Endothelial cell (in vitro differentiated cells): ENCODE data around the gene IQCM. TPM values are rescaled to one million over a fixed set of nuclear protein-coding genes. Genes with fewer than 3 reads are reported as not detected.

Source experiments
- DNase-seq: peaks from one replicate; pipeline ENCODE4 v3.0.0; 2021; ENCODE audit warnings: low spot score
- H3K27ac Mint-ChIP-seq: one replicate; pipeline ENCODE4 v1.8.0; 2021; ENCODE audit warnings: mixed read lengths, inconsistent platforms; ENCODE audit not compliant: unreplicated experiment
- H3K27me3 Mint-ChIP-seq: one replicate; pipeline ENCODE4 v1.8.0; 2021; ENCODE audit warnings: mild to moderate bottlenecking, moderate library complexity, mixed read lengths, inconsistent platforms; ENCODE audit not compliant: unreplicated experiment
- H3K36me3 Mint-ChIP-seq: one replicate; pipeline ENCODE4 v1.8.0; 2021; ENCODE audit warnings: mild to moderate bottlenecking, low read depth, mixed read lengths, inconsistent platforms; ENCODE audit not compliant: unreplicated experiment
- H3K4me1 Mint-ChIP-seq: one replicate; pipeline ENCODE4 v1.8.0; 2021; ENCODE audit warnings: mild to moderate bottlenecking, mixed read lengths, inconsistent platforms; ENCODE audit not compliant: unreplicated experiment
- H3K4me3 Mint-ChIP-seq: one replicate; pipeline ENCODE4 v1.8.0; 2021; ENCODE audit warnings: mild to moderate bottlenecking, mixed read lengths, inconsistent platforms; ENCODE audit not compliant: unreplicated experiment
- H3K9me3 Mint-ChIP-seq: one replicate; pipeline ENCODE4 v1.8.0; 2021; ENCODE audit warnings: mixed read lengths, inconsistent platforms; ENCODE audit not compliant: unreplicated experiment
- total RNA-seq: library from RNA; stranded (reverse); fragmentation: NEBNext Ultra II Directional; extraction: Animal tissue kit (Norgen Biotek cat#: 25700); gene quantifications from one replicate; pipeline ENCODE4 v1.2.1, GENCODE V29; 2021; ENCODE audit not compliant: unreplicated experiment
- TF ChIP-seq, protein P1 (sequence below): fragments of 200-600 bp; sonication (generic); IDR thresholded peaks from one replicate; pipeline ENCODE4 v1.5.0; 2021; ENCODE audit warnings: antibody characterized with exemption; ENCODE audit not compliant: unreplicated experiment

Gene IQCM
- total RNA-seq, 1 donor from 2014 or later = not detected

DNA sequence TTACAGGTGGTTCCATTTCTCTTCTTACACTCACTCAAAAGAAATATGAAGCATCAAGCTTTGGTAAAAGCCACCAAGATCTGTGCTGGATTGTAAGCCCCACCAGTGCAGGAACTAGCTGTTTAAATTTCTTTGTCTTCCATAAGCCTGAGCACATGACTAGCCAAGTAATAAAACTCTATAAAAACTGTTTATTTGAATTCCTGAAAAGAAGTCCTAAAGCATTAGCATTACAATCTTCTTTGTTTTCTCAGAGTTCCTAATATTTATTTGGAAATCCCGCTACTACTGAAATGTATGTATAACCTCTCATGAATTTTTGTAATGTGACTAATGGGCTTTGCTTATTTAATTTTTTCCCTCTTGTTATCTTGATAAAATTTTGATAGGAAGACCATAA is 65.9 kb downstream of the IQCM start:
- TF ChIP-seq, protein P1, sequence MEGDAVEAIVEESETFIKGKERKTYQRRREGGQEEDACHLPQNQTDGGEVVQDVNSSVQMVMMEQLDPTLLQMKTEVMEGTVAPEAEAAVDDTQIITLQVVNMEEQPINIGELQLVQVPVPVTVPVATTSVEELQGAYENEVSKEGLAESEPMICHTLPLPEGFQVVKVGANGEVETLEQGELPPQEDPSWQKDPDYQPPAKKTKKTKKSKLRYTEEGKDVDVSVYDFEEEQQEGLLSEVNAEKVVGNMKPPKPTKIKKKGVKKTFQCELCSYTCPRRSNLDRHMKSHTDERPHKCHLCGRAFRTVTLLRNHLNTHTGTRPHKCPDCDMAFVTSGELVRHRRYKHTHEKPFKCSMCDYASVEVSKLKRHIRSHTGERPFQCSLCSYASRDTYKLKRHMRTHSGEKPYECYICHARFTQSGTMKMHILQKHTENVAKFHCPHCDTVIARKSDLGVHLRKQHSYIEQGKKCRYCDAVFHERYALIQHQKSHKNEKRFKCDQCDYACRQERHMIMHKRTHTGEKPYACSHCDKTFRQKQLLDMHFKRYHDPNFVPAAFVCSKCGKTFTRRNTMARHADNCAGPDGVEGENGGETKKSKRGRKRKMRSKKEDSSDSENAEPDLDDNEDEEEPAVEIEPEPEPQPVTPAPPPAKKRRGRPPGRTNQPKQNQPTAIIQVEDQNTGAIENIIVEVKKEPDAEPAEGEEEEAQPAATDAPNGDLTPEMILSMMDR = no peak
- DNase-seq = no peak

GRCh38 chr4:149747646-149748045 is 68.0 kb downstream of the IQCM start:
- Mint-ChIP-seq H3K36me3 (no peaks in the 10 kb centered on the region), H3K4me3 (no peak overlapping the region)

More for the DNA sequence above, 65.9 kb downstream of the IQCM start:
- H3K4me1 Mint-ChIP-seq = no peaks in the 10 kb centered on the region
- no peaks in the 10 kb centered on the region for H3K36me3 Mint-ChIP-seq
- H3K9me3 Mint-ChIP-seq = no peaks in the 10 kb centered on the region
- H3K27me3 Mint-ChIP-seq = peaks cover 1% of the 10 kb centered on the region
- H3K27ac Mint-ChIP-seq = no peak overlapping the region
- no peak overlapping the region for H3K4me3 Mint-ChIP-seq

GRCh38 chr4:149746276-149746675 is 69.4 kb downstream of the IQCM start:
- no peaks in the 10 kb centered on the region for H3K4me1 Mint-ChIP-seq
- H3K36me3 Mint-ChIP-seq = no peaks in the 10 kb centered on the region
- no peak for DNase-seq
- no peak overlapping the region for H3K27ac Mint-ChIP-seq
- no peaks in the 10 kb centered on the region for H3K27me3 Mint-ChIP-seq
- no peaks in the 10 kb centered on the region for H3K9me3 Mint-ChIP-seq
- TF ChIP-seq, protein P1 = no peak
- no peak overlapping the region for H3K4me3 Mint-ChIP-seq

More at GRCh38 chr4:149747646-149748045, 68.0 kb downstream of the IQCM start:
- Mint-ChIP-seq H3K4me1 (no peaks in the 10 kb centered on the region), H3K9me3 (no peaks in the 10 kb centered on the region), H3K27me3 (no peaks in the 10 kb centered on the region), H3K27ac (no peak overlapping the region)
- TF ChIP-seq, protein P1 = no peak
- DNase-seq = no peak

GRCh38 chr4:149741186-149741831 is 74.3 kb downstream of the IQCM start:
- Mint-ChIP-seq H3K4me1 (no peaks in the 10 kb centered on the region), H3K27me3 (no peaks in the 10 kb centered on the region), H3K4me3 (no peak overlapping the region), H3K36me3 (no peaks in the 10 kb centered on the region), H3K9me3 (no peaks in the 10 kb centered on the region), H3K27ac (no peak overlapping the region)
- no peak for DNase-seq
- TF ChIP-seq, protein P1 = no peak

DNA sequence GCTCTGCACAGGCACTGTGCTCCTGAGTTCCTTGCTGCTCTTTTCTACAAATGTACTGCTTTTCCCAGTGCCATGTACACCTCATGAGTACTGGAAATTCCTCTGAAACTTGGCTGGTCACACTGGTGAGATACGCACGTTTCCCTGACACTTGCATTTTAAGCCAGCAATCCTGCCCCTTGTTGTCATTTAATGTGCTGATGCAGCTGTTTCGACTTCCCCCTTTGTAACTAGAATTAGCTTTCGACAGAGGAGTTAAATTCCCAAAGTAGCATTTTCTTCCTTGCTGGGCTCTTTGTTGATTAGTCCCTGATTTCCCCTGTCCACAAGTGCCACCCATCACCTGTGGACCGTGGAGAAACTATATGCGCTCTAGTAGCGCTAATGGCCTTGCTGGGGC is 77.5 kb downstream of the IQCM start:
- Mint-ChIP-seq H3K4me3 (no peak overlapping the region), H3K36me3 (no peaks in the 10 kb centered on the region), H3K9me3 (no peaks in the 10 kb centered on the region), H3K27ac (no peak overlapping the region), H3K27me3 (no peaks in the 10 kb centered on the region), H3K4me1 (no peaks in the 10 kb centered on the region)
- TF ChIP-seq, protein P1 = no peak
- no peak for DNase-seq
